Peyer's patch (tissue), 4 donors: ENCODE measurements around the gene TYROBP. TPM values are rescaled to one million over a fixed set of nuclear protein-coding genes. Genes with fewer than 3 reads are reported as not detected.

Experiments used
- DNase-seq, 3 donors: peaks; one replicate each; pipeline ENCODE4 v3.0.0-alpha.2; 2017 to 2019
- H3K27ac ChIP-seq, 4 donors: fragments of 200-600 bp; sonication (generic); one replicate each; pipeline ENCODE4 v1.5.1; 2016 to 2019
- H3K27me3 ChIP-seq, 2 donors: fragments of 200-600 bp; sonication (generic); one replicate each; pipeline ENCODE4 v1.5.1; 2019
- H3K36me3 ChIP-seq, 3 donors: fragments of 200-600 bp; sonication (generic); one replicate each; pipeline ENCODE4 v1.5.1; 2016 to 2019
- H3K4me1 ChIP-seq, 4 donors: fragments of 200-600 bp; sonication (generic); one replicate each; pipeline ENCODE4 v1.5.1; 2016 to 2019
- H3K4me3 ChIP-seq, 4 donors: fragments of 200-600 bp; sonication (generic); 1 replicate in 3 of 4; 2 replicates in 1 of 4; pipeline ENCODE4 v1.5.1; 2016 to 2019; ENCODE audit warnings: mild to moderate bottlenecking in 1 of 4
- H3K9me3 ChIP-seq, 4 donors: fragments of 200-600 bp; sonication (generic); one replicate each; pipeline ENCODE4 v1.5.1; 2016 to 2019; ENCODE audit warnings: mild to moderate bottlenecking in 1 of 4
- POLR2A ChIP-seq, 2 donors: fragments of 450-650 bp; IDR thresholded peaks; one replicate each; pipeline ENCODE4 v1.5.1; 2017; ENCODE audit warnings: antibody characterized with exemption in 2 of 2, mild to moderate bottlenecking in 2 of 2, moderate library complexity in 2 of 2
- total RNA-seq, 4 donors: library from RNA; depleted of rRNA; stranded (reverse); fragments of >200 nt; gene quantifications; one replicate each; pipeline ENCODE4 v1.1.0, GENCODE V29; 2016
- TF ChIP-seq, protein P1 (sequence below), 6 experiments: fragments of 450-650 bp in 4 of 6; fragments of 200-600 bp in 2 of 6; sonication (generic) in 1 of 6; IDR thresholded peaks; one replicate each; pipeline ENCODE4 v1.5.1; 2017 to 2019; ENCODE audit warnings: antibody characterized with exemption in 6 of 6, mild to moderate bottlenecking in 3 of 6, moderate library complexity in 1 of 6

The TYROBP gene
- total RNA-seq, 4 donors from 2014 or later = 4.2 to 56.1 (median 20.2) TPM

DNA sequence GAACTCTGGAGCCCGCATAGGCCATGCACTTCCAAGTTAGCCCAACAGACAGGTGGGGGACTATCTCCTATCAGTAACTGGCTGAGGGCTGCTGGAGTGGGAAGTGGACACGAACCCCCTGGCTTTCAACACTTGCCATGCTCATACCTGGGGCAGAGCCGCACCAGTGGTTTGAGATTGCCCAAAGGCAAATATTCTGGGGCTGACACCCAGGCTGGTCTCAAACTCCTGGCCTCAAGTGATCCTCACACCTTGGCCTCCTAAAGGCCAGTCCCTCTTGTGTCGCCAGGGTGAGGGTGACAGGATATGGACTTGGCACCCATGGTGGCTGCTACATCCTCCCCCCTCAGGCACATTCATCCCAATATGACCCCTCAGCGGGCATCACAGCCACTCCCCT lies 20.9 kb downstream of the TYROBP start:
- H3K4me3 ChIP-seq = no peak overlapping the region
- no peak overlapping the region for H3K27ac ChIP-seq
- no peaks in the 10 kb centered on the region for H3K4me1 ChIP-seq
- peaks cover 0 to 50% (median 0%) of the 10 kb centered on the region in 3 donors for H3K36me3 ChIP-seq
- H3K27me3 ChIP-seq = no peaks in the 10 kb centered on the region
- TF ChIP-seq, protein P1, sequence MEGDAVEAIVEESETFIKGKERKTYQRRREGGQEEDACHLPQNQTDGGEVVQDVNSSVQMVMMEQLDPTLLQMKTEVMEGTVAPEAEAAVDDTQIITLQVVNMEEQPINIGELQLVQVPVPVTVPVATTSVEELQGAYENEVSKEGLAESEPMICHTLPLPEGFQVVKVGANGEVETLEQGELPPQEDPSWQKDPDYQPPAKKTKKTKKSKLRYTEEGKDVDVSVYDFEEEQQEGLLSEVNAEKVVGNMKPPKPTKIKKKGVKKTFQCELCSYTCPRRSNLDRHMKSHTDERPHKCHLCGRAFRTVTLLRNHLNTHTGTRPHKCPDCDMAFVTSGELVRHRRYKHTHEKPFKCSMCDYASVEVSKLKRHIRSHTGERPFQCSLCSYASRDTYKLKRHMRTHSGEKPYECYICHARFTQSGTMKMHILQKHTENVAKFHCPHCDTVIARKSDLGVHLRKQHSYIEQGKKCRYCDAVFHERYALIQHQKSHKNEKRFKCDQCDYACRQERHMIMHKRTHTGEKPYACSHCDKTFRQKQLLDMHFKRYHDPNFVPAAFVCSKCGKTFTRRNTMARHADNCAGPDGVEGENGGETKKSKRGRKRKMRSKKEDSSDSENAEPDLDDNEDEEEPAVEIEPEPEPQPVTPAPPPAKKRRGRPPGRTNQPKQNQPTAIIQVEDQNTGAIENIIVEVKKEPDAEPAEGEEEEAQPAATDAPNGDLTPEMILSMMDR (IDR thresholded peaks at IDR 0.05) = no peak
- no peak for TF ChIP-seq POLR2A (IDR thresholded peaks at IDR 0.05)
- DNase-seq = no peak
- H3K9me3 ChIP-seq = no peaks in the 10 kb centered on the region

GRCh38 chr19:35885904-35886303 lies 22.2 kb downstream of the TYROBP start:
- no peaks in the 10 kb centered on the region for H3K27me3 ChIP-seq
- H3K4me1 ChIP-seq = no peaks in the 10 kb centered on the region
- no peak overlapping the region for H3K27ac ChIP-seq
- no peaks in the 10 kb centered on the region for H3K9me3 ChIP-seq
- no peak for TF ChIP-seq POLR2A (IDR thresholded peaks at IDR 0.05)
- TF ChIP-seq, protein P1 (IDR thresholded peaks at IDR 0.05) = no peak
- H3K4me3 ChIP-seq = no peak overlapping the region
- H3K36me3 ChIP-seq = peaks cover 0 to 37% (median 0%) of the 10 kb centered on the region in 3 donors
- DNase-seq = no peak

GRCh38 chr19:35885225-35885738 lies 22.8 kb downstream of the TYROBP start:
- Histone ChIP-seq H3K36me3 (peaks cover 0 to 31% (median 0%) of the 10 kb centered on the region in 3 donors), H3K4me1 (no peaks in the 10 kb centered on the region), H3K27ac (no peak overlapping the region), H3K4me3 (no peak overlapping the region), H3K9me3 (no peaks in the 10 kb centered on the region), H3K27me3 (no peaks in the 10 kb centered on the region)
- DNase-seq = no peak
- TF ChIP-seq POLR2A (IDR thresholded peaks at IDR 0.05) = no peak
- TF ChIP-seq, protein P1 (IDR thresholded peaks at IDR 0.05) = no peak

GRCh38 chr19:35883882-35884281 lies 24.2 kb downstream of the TYROBP start:
- no peak for TF ChIP-seq POLR2A (IDR thresholded peaks at IDR 0.05)
- TF ChIP-seq, protein P1 (IDR thresholded peaks at IDR 0.05) = no peak
- Histone ChIP-seq H3K4me1 (no peaks in the 10 kb centered on the region), H3K36me3 (peaks cover 0 to 17% (median 0%) of the 10 kb centered on the region in 3 donors), H3K9me3 (no peaks in the 10 kb centered on the region), H3K27ac (no peak overlapping the region), H3K27me3 (no peaks in the 10 kb centered on the region), H3K4me3 (no peak overlapping the region)
- DNase-seq = no peak

- Histone ChIP-seq H3K36me3 (peaks cover 0 to 2% (median 0%) of the 10 kb centered on the region in 3 donors), H3K4me3 (no peak overlapping the region), H3K9me3 (no peaks in the 10 kb centered on the region), H3K27me3 (no peaks in the 10 kb centered on the region), H3K27ac (no peak overlapping the region), H3K4me1 (no peaks in the 10 kb centered on the region)
- TF ChIP-seq POLR2A (IDR thresholded peaks at IDR 0.05) = no peak
- TF ChIP-seq, protein P1 (IDR thresholded peaks at IDR 0.05) = peak; percentile 27 to 72 (median 61)
- no peak for DNase-seq
Measured at GRCh38 chr19:35882114-35882832, 25.8 kb downstream of the TYROBP start.
